Epithelial cell of prostate (primary cell): Measurements from ENCODE around the gene C6.

ENCODE experiments used
- DNase-seq: peaks from one replicate; pipeline ENCODE4 v3.0.0-alpha.2; 2011; ENCODE audit warnings: low read depth, low spot score
- H3K27ac ChIP-seq: fragments of 450-650 bp; 2 replicates; pipeline ENCODE4 v1.5.1; 2017; ENCODE audit warnings: mild to moderate bottlenecking

The C6 gene

DNA sequence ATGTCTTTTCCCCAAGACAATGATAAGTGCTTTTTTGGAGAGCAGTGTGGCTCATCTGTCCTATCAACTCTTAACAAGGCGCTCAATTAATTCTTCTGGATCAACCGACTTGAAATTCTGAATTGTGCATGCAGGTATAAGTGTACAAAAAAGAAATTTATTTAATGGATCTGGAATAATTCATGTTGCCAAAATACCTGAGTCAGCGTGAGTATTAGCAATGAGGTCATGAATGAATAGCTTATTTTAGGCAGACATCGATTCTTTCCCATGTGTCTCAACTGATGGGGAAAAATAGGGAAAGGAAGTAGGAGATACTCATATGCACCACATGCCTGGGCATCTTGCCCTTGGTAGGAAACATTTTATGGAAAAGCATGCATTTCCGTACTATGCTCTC is 68.0 kb downstream of the C6 start:
- no peak overlapping the region for H3K27ac ChIP-seq
- no peak for DNase-seq

DNA sequence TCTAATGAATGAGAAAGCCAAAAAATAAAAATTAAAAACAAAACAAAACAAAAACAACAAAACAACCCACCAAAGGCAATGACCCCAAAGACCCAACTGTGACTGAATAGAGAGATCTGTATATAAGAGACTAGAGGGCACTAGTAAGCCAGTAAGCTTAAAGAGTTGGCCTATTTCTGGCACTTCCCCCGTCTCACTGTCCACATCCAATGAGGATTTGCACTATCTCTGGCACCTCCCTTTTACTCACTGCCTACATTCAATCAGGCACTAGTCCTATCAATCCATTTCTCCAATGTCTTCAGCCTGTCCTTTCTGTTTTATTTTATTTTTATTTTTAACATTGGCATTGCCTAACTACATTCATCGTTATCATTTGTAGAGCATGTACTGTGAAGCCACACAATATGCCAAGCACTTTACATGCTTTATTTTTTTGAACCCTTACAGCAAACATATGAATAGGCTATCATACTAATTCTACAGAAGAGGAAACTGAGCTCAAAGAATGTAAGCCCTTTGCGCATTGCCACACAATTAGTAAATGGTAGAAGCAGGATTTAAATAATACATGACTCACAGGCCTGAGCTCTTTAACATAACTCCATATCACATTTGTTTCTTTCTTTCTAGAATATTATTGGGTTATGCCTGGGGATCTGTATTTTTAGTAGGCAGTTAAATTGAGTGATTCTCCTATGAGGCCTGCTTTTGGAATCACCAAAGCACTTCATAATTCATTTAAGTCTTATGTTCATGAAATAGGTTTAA is 70.0 kb downstream of the C6 start:
- no peak for DNase-seq
- no peak overlapping the region for H3K27ac ChIP-seq

DNA sequence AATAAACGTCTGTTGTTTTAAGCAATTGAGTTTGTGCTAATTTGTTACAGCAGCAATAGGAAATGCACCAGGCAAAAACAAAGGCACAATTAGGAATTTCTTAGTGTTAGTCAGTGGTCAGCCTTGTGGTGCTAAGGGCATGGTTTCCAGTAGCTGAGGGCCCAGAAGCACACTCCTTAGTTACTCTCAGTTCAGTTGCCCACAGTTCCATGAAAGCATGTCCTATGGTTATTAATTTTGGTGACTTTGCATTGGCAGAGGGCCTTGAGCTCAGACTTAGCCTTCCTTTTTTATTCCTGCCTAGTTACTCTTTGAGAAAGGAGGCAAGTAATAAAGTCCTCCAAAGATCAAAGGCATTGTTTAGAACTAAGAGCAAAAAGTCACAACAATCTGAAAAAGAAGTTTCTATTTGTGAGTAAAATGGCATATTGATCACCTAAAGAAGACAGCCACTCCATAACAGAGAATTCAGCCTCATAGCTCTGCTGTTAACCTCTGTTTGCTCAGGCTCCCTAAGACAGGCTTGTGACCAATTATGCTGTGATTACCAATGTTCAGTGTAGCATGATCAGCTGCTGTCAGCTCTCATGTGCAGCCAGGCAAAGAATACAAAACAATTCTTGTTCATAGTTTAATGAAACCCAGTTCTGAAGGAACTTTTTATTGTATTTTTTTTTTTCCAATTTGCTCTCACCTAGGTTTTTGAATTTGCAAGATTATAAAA is 85.2 kb downstream of the C6 start:
- DNase-seq = no peak
- no peak overlapping the region for H3K27ac ChIP-seq

DNA sequence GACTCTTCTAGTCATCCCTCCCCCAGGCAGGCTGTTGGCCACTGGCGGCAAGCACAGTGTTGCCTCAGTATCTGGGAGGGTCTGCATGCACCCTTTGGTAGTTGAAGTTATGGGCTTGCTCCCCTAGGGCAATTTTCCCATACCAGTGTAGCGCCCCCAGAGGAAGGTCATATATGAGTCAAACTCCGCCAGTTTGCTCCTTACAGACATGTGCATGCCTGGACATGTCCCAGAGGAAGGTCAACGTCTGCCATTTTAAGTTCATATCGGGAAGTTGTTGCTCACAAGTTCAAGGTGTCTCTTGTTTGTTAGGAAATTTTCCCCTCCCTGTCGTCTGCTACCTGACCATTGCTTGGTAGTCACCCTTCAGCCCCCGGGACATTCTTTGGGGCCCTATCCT is 90.9 kb downstream of the C6 start:
- no peak overlapping the region for H3K27ac ChIP-seq
- DNase-seq = no peak

DNA sequence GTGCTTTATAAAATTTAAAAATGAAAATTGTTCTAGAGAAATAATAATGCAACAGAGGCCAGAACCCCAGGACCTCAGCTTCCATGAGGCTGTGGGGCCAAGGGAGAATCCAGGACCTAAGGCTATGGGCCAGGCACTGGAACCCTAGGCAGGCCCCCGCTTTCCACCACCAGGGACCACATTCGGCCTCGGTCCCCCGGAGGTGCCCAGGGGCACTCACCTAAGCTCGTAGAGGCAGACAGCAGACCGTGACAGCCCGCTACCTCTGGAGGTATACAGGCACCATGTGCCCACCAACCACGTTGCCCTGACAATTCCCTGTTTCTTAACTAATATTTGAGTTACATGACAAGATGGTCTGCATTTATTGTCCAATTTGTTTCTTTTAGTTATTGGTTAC is 92.7 kb downstream of the C6 start:
- DNase-seq = no peak
- H3K27ac ChIP-seq = no peak overlapping the region

GRCh38 chr5:41118177-41118576 is 95.2 kb downstream of the C6 start:
- DNase-seq = no peak
- no peak overlapping the region for H3K27ac ChIP-seq

DNA sequence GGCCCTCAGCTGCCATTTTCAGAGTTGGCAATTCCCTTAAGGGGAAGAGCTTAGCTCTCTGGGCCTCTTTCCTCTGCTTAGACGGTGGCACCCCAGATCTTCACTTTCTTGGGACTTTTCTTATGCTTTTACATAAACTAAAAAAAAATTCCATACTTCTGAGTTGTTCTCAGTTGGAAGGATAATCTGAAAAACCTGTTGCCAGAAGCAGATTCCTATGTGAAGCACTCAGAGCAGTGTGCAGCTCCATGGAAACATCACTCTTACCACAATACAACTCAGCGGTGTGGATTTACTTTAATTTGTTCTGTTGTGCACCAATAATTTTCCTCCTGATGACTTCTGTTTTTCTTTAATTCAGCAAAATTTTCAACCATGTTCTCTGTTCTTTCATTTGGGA is 98.1 kb downstream of the C6 start:
- no peak overlapping the region for H3K27ac ChIP-seq
- DNase-seq = no peak

DNA sequence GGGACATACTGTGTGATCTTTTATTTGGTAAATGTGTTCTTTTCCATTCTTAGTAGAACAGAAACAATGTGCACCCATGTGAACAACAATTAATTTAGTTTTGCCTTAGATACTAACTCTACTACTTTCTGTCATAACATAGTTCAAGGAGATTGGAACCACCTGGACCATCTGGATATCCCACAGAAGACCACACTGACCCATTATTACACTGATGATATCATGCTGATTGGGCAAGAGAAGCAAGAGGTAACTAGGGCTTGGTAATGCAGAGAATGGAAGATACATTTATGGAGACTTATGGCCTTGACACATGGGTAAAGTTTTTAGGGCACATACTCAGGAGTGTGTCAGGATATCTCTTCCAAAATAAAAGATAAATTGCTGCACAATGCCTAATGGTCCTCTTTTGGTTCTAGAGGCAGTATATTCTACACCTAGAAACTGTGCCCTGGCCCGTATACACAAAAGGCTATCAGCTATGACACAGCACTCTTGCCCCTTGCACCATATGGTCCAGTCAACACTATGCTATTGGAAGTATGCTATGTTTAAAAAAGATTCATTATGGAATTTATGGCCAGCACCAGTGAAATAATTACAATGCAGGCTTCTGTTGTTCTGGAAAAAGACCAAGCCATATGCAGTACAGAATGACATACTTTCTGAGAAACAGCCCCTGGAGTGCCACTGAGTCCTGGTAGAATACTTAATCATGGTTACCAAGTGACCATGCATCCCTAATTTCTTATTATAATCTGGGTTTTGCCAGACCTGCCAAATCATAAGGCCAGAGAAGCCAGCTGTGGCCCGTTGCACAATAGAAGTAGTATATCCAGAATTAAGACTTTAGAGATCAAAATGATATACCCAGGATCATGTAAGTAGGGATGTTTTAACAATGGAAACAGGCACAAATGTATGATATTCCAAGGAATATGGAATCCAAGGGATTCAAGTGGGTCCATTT is 100.6 kb downstream of the C6 start:
- no peak for DNase-seq
- no peak overlapping the region for H3K27ac ChIP-seq

DNA sequence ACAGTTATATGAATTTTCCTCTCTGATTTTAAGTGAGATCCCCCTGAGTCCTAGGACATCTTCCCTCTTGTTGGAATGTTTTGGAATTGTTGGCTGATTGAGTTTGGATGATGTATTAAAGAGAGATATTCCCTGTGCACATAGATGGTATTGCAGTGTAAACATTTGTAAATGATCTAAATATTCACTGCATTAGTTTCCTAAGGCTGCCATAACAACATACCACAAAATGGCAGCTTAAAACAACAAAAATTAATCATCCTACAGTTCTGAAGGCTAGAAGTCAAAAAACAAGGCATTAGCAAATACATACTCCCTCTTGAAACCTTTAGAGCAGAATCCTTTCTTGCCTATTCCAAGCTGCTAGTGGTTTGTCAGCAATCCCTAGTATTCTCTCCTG is 104.1 kb downstream of the C6 start:
- no peak overlapping the region for H3K27ac ChIP-seq
- DNase-seq = no peak

- no peak overlapping the region for H3K27ac ChIP-seq
- DNase-seq = no peak
Observed at GRCh38 chr5:41102341-41102740, 111.0 kb downstream of the C6 start.

DNA sequence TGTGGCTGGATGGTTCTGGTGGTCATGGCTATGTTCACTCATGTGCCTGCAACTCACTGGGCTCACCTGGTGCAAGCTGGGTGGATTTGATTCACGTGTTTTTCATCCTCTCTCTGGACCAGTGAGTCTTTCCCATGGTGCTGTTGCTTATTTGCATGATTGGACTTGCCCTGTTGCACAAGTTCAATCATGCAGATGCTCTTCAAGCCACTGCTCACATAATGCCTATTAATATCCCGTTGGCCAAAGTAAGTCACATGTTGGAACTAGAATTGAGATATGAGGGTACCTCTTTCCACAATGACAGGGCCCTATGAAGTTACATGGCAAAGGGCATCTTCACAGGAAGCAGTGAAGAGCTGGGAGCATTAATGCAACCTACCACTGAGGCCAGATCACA is 115.7 kb downstream of the C6 start:
- peak; percentile 33 for DNase-seq
- no peak overlapping the region for H3K27ac ChIP-seq

DNA sequence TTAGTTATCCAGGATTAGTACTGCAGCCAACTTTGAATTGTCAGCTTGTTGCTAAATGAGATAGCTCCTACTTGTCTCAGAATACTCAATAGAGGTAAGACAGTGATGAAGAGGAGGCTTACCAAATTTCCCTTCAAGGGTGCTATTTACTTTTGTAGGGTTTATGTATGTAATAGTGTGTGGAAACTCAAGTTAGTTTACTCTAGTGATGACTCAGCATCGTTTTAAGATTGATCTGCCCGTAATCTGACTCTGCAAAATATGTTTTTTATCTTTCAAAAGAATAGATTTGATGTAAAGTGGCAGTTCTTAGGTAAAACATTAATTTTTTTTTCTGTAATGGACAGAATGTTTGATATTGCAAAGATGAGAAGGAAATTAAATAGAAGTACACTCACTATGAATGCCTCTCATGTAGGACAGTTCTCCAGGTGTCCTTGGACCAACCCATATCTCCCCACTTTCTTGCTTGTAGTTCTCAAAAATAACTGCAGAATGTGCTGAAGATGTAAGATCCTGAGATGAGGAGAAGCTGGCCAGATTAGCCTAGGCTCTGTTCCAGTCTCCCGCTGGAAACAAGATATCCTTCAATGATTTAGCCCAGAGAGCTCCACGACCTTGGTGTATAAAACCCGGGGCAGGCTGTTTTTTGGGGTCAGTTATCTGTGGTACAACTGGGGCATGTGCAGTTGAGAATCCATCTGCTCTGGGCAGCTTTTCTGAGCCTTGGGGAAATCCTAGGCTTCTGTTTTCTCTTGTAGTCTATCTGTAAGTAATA is 117.8 kb downstream of the C6 start:
- DNase-seq = no peak
- H3K27ac ChIP-seq = no peak overlapping the region

GRCh38 chr5:41094871-41095270 is 118.5 kb downstream of the C6 start:
- DNase-seq = peak; percentile 3
- no peak overlapping the region for H3K27ac ChIP-seq

- no peak for DNase-seq
- no peak overlapping the region for H3K27ac ChIP-seq
Observed at GRCh38 chr5:41093803-41094202, 119.5 kb downstream of the C6 start.
